OCI-LY7 (cell line): Measurements from ENCODE around the gene MRPS24. TPM values are rescaled to one million over a fixed set of nuclear protein-coding genes. Genes with fewer than 3 reads are reported as not detected.

Experiments used
- BruUV-seq: library from RNA; stranded (reverse); fragments of 400-500 nt; replicated peaks from 2 replicates; lab custom pipeline; 2021; lab: Mats Ljungman, UMichigan
- CTCF ChIA-PET: fragments of 300-600 bp; sonication (Branson Sonifier 250); formaldehyde crosslinking; loops from one replicate; lab custom pipeline; 2022; ENCODE audit warnings: antibody characterized with exemption; ENCODE audit not compliant: unreplicated experiment; lab: Charles Lee
- POLR2A ChIA-PET: fragments of 300-600 bp; sonication (Branson Sonifier 250); formaldehyde crosslinking; loops from one replicate; lab custom pipeline; 2022; ENCODE audit warnings: antibody characterized with exemption; lab: Charles Lee
- DNase-seq: peaks from one replicate; pipeline ENCODE4 v3.0.0-alpha.2; 2015; ENCODE audit warnings: low spot score
- H2AFZ ChIP-seq: fragments of 200-600 bp; sonication (generic), shearing (Covaris generic); 2 replicates; pipeline ENCODE4 v1.6.1; 2014; ENCODE audit warnings: mild to moderate bottlenecking, antibody characterized with exemption, low read length, moderate library complexity
- H3K27ac ChIP-seq: fragments of 200-600 bp; sonication (generic); 2 replicates; pipeline ENCODE4 v1.5.1; 2014; ENCODE audit warnings: mixed run types, low read depth, mild to moderate bottlenecking, moderate library complexity, low read length, inconsistent platforms; ENCODE audit not compliant: poor library complexity, severe bottlenecking
- H3K36me3 ChIP-seq: fragments of 200-600 bp; sonication (generic); 2 replicates; pipeline ENCODE4 v1.6.1; 2014; ENCODE audit warnings: mild to moderate bottlenecking, antibody characterized with exemption, low read length, moderate library complexity, mixed read lengths; ENCODE audit not compliant: insufficient read depth
- H3K4me1 ChIP-seq: fragments of 200-600 bp; sonication (generic); 2 replicates; pipeline ENCODE4 v1.5.1; 2014; ENCODE audit warnings: mild to moderate bottlenecking, low read length; ENCODE audit not compliant: insufficient read depth, poor library complexity, severe bottlenecking
- H3K4me2 ChIP-seq: fragments of 200-600 bp; sonication (generic); 2 replicates; pipeline ENCODE4 v1.6.1; 2014; ENCODE audit warnings: mild to moderate bottlenecking, low read length
- H3K4me3 ChIP-seq: fragments of 200-600 bp; sonication (generic); 2 replicates; pipeline ENCODE4 v1.5.1; 2014; ENCODE audit warnings: mild to moderate bottlenecking, low read depth, low read length; ENCODE audit not compliant: poor library complexity, severe bottlenecking
- H3K79me2 ChIP-seq: fragments of 200-600 bp; sonication (generic); 2 replicates; pipeline ENCODE4 v1.6.1; 2016; ENCODE audit warnings: low read depth, mild to moderate bottlenecking, low read length, moderate library complexity, mixed read lengths; ENCODE audit not compliant: insufficient read depth
- H3K9me2 ChIP-seq: fragments of 200-600 bp; sonication (generic); 2 replicates; pipeline ENCODE4 v1.6.1; 2016; ENCODE audit warnings: mild to moderate bottlenecking, low read length, mixed read lengths; ENCODE audit not compliant: insufficient read depth
- H3K9me3 ChIP-seq: fragments of 200-600 bp; sonication (generic); 2 replicates; pipeline ENCODE4 v1.6.1; 2014; ENCODE audit warnings: mild to moderate bottlenecking, mixed run types, low read length, mixed read lengths
- H4K20me1 ChIP-seq: fragments of 200-600 bp; sonication (generic); 2 replicates; pipeline ENCODE4 v1.6.1; 2014; ENCODE audit warnings: mild to moderate bottlenecking, antibody characterized with exemption, low read length, moderate library complexity, mixed read lengths; ENCODE audit not compliant: insufficient read depth
- CTCF ChIP-seq: fragments of 200-600 bp; sonication (generic); conservative IDR thresholded peaks from 2 replicates; pipeline ENCODE4 v1.5.1; 2014; ENCODE audit warnings: mild to moderate bottlenecking, antibody characterized with exemption, low read length, moderate library complexity, mixed read lengths
- EZH2phosphoT487 ChIP-seq: fragments of 200-600 bp; sonication (generic); IDR thresholded peaks from 2 replicates; pipeline ENCODE4 v1.6.1; 2018; ENCODE audit warnings: low read depth, borderline replicate concordance, mild to moderate bottlenecking, mixed run types, antibody characterized with exemption, low read length, moderate library complexity, mixed read lengths
- intact Hi-C: fragments of 100-400 bp; cut with micrococcal nuclease; formaldehyde crosslinking; loops from one replicate; pipeline ENCODE4 v1.10.0; 2022; ENCODE audit not compliant: unreplicated experiment
- total RNA-seq, 2 experiments: library from RNA; depleted of rRNA in 1 of 2; stranded (reverse); fragments of >200 nt in 1 of 2; shearing (Covaris generic) in 1 of 2; gene quantifications; 2 replicates each; pipeline ENCODE4 v1.2.3, GENCODE V29; 2014 to 2022

The MRPS24 gene
- total RNA-seq, 2 experiments from 2014 or later: 65.1 to 83.4 TPM

GRCh38 chr7:43905209-43905946 lies 36.1 kb upstream of the MRPS24 start:
- H3K79me2 ChIP-seq: no peaks in the 10 kb centered on the region
- H3K27ac ChIP-seq: no peak overlapping the region
- H3K4me1 ChIP-seq: no peaks in the 10 kb centered on the region
- ChIA-PET CTCF (no interaction called here), POLR2A (interaction anchor here (0.8 to 0.9 kb wide), 2 partner anchors 18 to 20 kb away, joined by 3 to 4 read pairs; partner anchors contain the start of gene UBE2D4)
- DNase-seq: no peak
- no peaks in the 10 kb centered on the region for H4K20me1 ChIP-seq
- H3K9me2 ChIP-seq: no peaks in the 10 kb centered on the region
- peak overlapping the region; percentile 44; the same call in 1 of the 2 replicates for H3K4me2 ChIP-seq
- H3K36me3 ChIP-seq: no peaks in the 10 kb centered on the region
- TF ChIP-seq CTCF: no peak
- no peak for TF ChIP-seq EZH2phosphoT487
- H2AFZ ChIP-seq: no peak overlapping the region
- intact Hi-C loops: no loop called here
- H3K9me3 ChIP-seq: no peaks in the 10 kb centered on the region
- H3K4me3 ChIP-seq: no peak overlapping the region
- no TSS peak for BruUV-seq

- H3K4me2 ChIP-seq: peak overlapping the region; percentile 44; the same call in 1 of the 2 replicates
- BruUV-seq: no TSS peak
These were observed 35.4 kb upstream of the MRPS24 start for GRCh38 chr7:43904533-43905208.

More at GRCh38 chr7:43904533-43905208, 35.4 kb upstream of the MRPS24 start:
- ChIA-PET POLR2A (interaction anchor here (0.7 to 1.0 kb wide), 3 partner anchors 10 to 1272 kb away, joined by 3 read pairs; partner anchors contain the start of gene UBE2D4), CTCF (no interaction called here)
- intact Hi-C loops: no loop called here
- TF ChIP-seq EZH2phosphoT487 (no peak), CTCF (no peak)
- DNase-seq: no peak
- Histone ChIP-seq H2AFZ (no peak overlapping the region), H3K9me2 (no peaks in the 10 kb centered on the region), H3K27ac (no peak overlapping the region), H4K20me1 (no peaks in the 10 kb centered on the region), H3K4me1 (no peaks in the 10 kb centered on the region), H3K9me3 (no peaks in the 10 kb centered on the region), H3K79me2 (no peaks in the 10 kb centered on the region), H3K4me3 (no peak overlapping the region), H3K36me3 (no peaks in the 10 kb centered on the region)
